ENCODE data around the gene ATG16L2. TPM values are rescaled to one million over a fixed set of nuclear protein-coding genes. Genes with fewer than 3 reads are reported as not detected.
A peak's percentile ranks its signal among the peaks of the same experiment; 100 is the strongest.
"Not testable (repeated sequence)": the region's sequence is repeated elsewhere in the genome, so short reads cannot be mapped to it uniquely, and the experiment has no call there.

Gene ATG16L2
- total RNA-seq, 6 donors from 2014 or later = 39.5 to 354 (median 86.4) TPM

DNA sequence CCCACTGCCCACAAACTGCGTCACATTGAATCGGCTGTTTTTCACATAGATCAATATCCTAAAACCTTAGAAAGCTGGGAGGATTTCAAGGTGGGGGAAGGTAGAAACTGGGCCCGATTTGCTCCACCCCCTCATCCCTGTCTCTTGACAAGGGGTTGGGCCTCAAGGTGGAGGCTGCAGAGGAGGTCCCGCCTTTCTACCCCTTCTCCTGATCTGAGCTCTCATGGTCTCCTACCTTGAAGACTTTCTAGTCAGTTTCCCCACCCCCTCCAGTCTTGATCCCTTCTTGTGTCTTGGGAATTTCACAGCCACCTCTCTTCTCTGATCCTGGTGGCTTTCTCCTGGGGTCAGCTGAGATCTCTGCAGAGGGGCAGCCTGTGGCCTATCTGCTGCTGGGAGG lies 15.8 kb upstream of the ATG16L2 start:
- Histone ChIP-seq H3K36me3 (no peaks in the 10 kb centered on the region), H3K4me1 (peaks cover 7 to 9% (median 8%) of the 10 kb centered on the region in 4 donors), H3K27me3 (no peaks in the 10 kb centered on the region), H3K27ac (no peak overlapping the region), H3K4me3 (no peak overlapping the region), H3K9me3 (no peaks in the 10 kb centered on the region)
- ATAC-seq (ENCODE audit: low FRiP score in 2 of 2) (no peak), DNase-seq (no peak)
- WGBS, 2 donors = 83 to 86% methylated on average over 4 of the region's 4 CpGs
- TF ChIP-seq EP300 (IDR thresholded peaks at IDR 0.05) (no peak), POLR2A (IDR thresholded peaks at IDR 0.05) (no peak), POLR2AphosphoS5 (IDR thresholded peaks at IDR 0.05) (no peak)
- TF ChIP-seq, protein P1, sequence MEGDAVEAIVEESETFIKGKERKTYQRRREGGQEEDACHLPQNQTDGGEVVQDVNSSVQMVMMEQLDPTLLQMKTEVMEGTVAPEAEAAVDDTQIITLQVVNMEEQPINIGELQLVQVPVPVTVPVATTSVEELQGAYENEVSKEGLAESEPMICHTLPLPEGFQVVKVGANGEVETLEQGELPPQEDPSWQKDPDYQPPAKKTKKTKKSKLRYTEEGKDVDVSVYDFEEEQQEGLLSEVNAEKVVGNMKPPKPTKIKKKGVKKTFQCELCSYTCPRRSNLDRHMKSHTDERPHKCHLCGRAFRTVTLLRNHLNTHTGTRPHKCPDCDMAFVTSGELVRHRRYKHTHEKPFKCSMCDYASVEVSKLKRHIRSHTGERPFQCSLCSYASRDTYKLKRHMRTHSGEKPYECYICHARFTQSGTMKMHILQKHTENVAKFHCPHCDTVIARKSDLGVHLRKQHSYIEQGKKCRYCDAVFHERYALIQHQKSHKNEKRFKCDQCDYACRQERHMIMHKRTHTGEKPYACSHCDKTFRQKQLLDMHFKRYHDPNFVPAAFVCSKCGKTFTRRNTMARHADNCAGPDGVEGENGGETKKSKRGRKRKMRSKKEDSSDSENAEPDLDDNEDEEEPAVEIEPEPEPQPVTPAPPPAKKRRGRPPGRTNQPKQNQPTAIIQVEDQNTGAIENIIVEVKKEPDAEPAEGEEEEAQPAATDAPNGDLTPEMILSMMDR (IDR thresholded peaks at IDR 0.05) = no peak

DNA sequence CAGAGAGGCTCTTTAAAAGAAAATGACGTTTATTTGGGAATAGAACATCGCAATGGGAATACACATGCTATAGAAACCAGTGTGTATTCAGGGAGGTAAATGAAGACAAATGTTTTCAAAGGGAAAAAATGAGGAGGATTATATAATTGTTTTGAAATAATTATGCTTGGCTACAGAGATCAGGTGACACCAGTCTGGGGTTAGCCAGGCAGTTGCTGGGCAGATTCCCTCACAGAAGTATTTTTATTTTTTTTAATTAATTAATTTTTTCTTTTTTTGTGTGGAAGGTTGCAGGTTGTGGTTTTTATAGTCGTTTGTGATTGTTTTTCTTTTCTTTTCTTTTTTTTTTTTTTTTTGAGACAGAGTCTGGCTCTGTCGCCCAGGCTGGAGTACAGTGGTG lies 14.8 kb upstream of the ATG16L2 start:
- peaks cover 2 to 3% (median 3%) of the 10 kb centered on the region in 4 donors for H3K4me1 ChIP-seq
- H3K4me3 ChIP-seq = no peak overlapping the region
- TF ChIP-seq POLR2AphosphoS5 (IDR thresholded peaks at IDR 0.05) (no peak), EP300 (IDR thresholded peaks at IDR 0.05) (no peak), POLR2A (IDR thresholded peaks at IDR 0.05) (no peak)
- TF ChIP-seq, protein P1 (IDR thresholded peaks at IDR 0.05) = no peak
- H3K27ac ChIP-seq = no peak overlapping the region
- no peak for DNase-seq
- H3K27me3 ChIP-seq = no peaks in the 10 kb centered on the region
- H3K9me3 ChIP-seq = no peaks in the 10 kb centered on the region
- WGBS, 2 donors = 64 to 70% methylated on average over 4 of the region's 4 CpGs
- no peaks in the 10 kb centered on the region for H3K36me3 ChIP-seq
- no peak for ATAC-seq (ENCODE audit: low FRiP score in 2 of 2)

DNA sequence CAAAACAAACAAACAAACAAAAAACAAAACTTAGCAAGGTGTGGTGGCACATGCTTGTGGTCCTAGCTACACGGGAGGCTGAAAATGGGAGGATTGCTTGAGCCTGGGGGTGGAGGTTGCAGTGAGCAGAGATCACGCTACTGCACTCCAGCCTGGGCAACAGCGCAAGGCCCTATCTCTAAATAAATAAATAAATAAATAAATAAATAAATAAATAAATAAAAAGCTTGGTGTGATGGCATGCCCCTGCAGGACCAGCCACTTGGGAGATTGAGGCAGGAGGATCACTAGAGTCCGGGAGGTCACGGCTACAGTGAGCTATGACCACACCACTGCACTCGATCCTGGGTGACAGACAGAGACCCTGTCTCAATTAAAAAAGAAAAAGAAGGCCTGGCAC lies 11.4 kb upstream of the ATG16L2 start:
- WGBS, 2 donors = 80 to 93% methylated on average over 6 of the region's 6 CpGs
- H3K9me3 ChIP-seq = no peaks in the 10 kb centered on the region
- no peak overlapping the region for H3K27ac ChIP-seq
- no peaks in the 10 kb centered on the region for H3K27me3 ChIP-seq
- TF ChIP-seq EP300 (IDR thresholded peaks at IDR 0.05) = no peak
- TF ChIP-seq POLR2AphosphoS5 (IDR thresholded peaks at IDR 0.05) = no peak
- TF ChIP-seq, protein P1 (IDR thresholded peaks at IDR 0.05) = no peak
- no peak for TF ChIP-seq POLR2A (IDR thresholded peaks at IDR 0.05)
- ATAC-seq (ENCODE audit: low FRiP score in 2 of 2) = no peak
- peaks cover 3 to 8% (median 6%) of the 10 kb centered on the region in 4 donors for H3K4me1 ChIP-seq
- no peak overlapping the region for H3K4me3 ChIP-seq
- DNase-seq = no peak
- no peaks in the 10 kb centered on the region for H3K36me3 ChIP-seq

DNA sequence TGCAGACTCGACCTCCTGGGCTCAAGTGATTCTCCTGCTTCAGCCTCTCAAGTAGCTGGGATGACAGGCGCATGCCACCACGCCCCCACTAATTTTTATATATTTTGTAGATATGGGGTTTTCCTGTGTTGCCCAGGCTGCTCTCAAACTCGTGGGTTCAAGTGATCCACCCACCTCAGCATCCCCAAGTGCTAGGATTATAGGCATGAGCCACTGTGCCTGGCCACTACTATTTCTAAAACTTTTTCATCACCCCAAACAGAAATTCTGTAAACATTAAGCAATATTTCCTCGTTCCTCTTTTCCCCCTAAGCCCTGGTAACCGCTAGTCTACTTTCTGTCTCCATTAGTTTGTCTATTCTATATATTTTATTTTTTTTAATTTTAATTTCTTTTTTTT lies 9.0 kb upstream of the ATG16L2 start:
- no peak overlapping the region for H3K4me3 ChIP-seq
- peaks cover 4 to 23% (median 17%) of the 10 kb centered on the region in 4 donors for H3K4me1 ChIP-seq
- H3K27me3 ChIP-seq = no peaks in the 10 kb centered on the region
- no peak for DNase-seq
- no peaks in the 10 kb centered on the region for H3K9me3 ChIP-seq
- peak overlapping the region in 3 of 4 donors; percentile 23 to 82 (median 48) for H3K27ac ChIP-seq
- peaks cover 0 to 4% (median 0%) of the 10 kb centered on the region in 4 donors for H3K36me3 ChIP-seq
- peak in 1 of 2 donors; percentile 49 for ATAC-seq (ENCODE audit: low FRiP score in 2 of 2)
- 67 to 76% methylated on average over 6 of the region's 6 CpGs for WGBS, 2 donors
- TF ChIP-seq POLR2AphosphoS5 (IDR thresholded peaks at IDR 0.05) (no peak), POLR2A (IDR thresholded peaks at IDR 0.05) (no peak), EP300 (IDR thresholded peaks at IDR 0.05) (no peak)
- TF ChIP-seq, protein P1 (IDR thresholded peaks at IDR 0.05) = no peak

DNA sequence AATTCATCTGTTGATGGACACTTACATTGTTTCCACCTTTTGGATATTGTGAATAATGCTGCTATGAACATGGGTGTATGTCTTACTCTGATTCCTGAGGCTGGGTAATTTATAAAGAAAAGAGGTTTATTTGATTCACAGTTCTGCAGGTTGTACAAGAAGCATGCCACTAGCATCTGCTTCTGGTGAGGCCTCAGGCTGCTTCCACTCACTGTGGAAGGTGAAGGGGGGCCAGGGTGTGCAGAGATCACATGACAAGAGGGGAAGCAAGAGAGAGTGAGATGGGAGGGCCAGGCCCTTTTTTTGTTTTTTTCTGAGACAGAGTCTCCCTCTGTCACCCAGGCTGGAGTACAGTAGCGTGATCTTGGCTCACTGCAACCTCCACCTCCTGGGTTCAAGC lies 7.8 kb upstream of the ATG16L2 start:
- peaks cover 4 to 29% (median 26%) of the 10 kb centered on the region in 4 donors for H3K4me1 ChIP-seq
- DNase-seq; H3K9me3 ChIP-seq; ATAC-seq (ENCODE audit: low FRiP score in 2 of 2); H3K27me3 ChIP-seq; H3K36me3 ChIP-seq; H3K4me3 ChIP-seq: not testable (repeated sequence)
- H3K27ac ChIP-seq = peak overlapping the region; percentile 69 to 84 (median 80)
- 88 to 89% methylated on average over 1 of the region's 1 CpG for WGBS, 2 donors

Data from upper lobe of left lung (tissue), 6 donors.